Lower lobe of right lung (tissue), 2 donors: Measurements from ENCODE around the gene CRIP2. TPM values are rescaled to one million over a fixed set of nuclear protein-coding genes. Genes with fewer than 3 reads are reported as not detected.

ENCODE experiments used
- ATAC-seq, 2 donors: fragments of 200-7000 bp; cut with Tn5 transposase; one replicate each; pipeline ENCODE4 v1.9.1; 2020 to 2022; ENCODE audit warnings: mild to moderate bottlenecking in 2 of 2, moderate library complexity in 2 of 2
- DNase-seq: peaks from one replicate; pipeline ENCODE4 v3.0.0-alpha.2; 2020
- H3K27ac ChIP-seq: fragments of 200-600 bp; one replicate; pipeline ENCODE4 v1.8.0; 2022
- H3K27me3 ChIP-seq: fragments of 200-600 bp; one replicate; pipeline ENCODE4 v1.8.0; 2022; ENCODE audit warnings: low read depth
- H3K36me3 ChIP-seq: fragments of 200-600 bp; one replicate; pipeline ENCODE4 v1.8.0; 2022; ENCODE audit warnings: mild to moderate bottlenecking
- H3K4me1 ChIP-seq: fragments of 200-600 bp; one replicate; pipeline ENCODE4 v1.8.0; 2022
- H3K4me3 ChIP-seq: fragments of 200-600 bp; one replicate; pipeline ENCODE4 v1.8.0; 2022; ENCODE audit warnings: mild to moderate bottlenecking
- H3K9me3 ChIP-seq: fragments of 200-600 bp; one replicate; pipeline ENCODE4 v1.8.0; 2022
- CTCF ChIP-seq: fragments of 200-600 bp; IDR thresholded peaks from one replicate; pipeline ENCODE4 v1.8.0; 2022; ENCODE audit warnings: antibody characterized with exemption, mild to moderate bottlenecking
- intact Hi-C: fragments of 100-400 bp; cut with DNase I; formaldehyde crosslinking; loops from one replicate; pipeline ENCODE4 v1.11.0; 2022
- total RNA-seq: library from RNA; stranded (reverse); fragmentation: NEBNext Ultra II Directional; extraction: Animal tissue kit (Norgen Biotek cat#: 25700); gene quantifications from one replicate; pipeline ENCODE4 v1.2.1, GENCODE V29; 2021
- donor health status: DM: no; HTN: yes; CAD: no; lungs with severe emphysema.

The CRIP2 gene
- total RNA-seq, 1 donor from 2014 or later: 143 TPM

- peaks cover 1% of the 10 kb centered on the region for H3K27me3 ChIP-seq
- intact Hi-C loops: no loop called here
- DNase-seq: peak; percentile 92
- H3K4me3 ChIP-seq: peak overlapping the region; percentile 45
- H3K9me3 ChIP-seq: no peaks in the 10 kb centered on the region
- H3K4me1 ChIP-seq: peaks cover 79% of the 10 kb centered on the region
- TF ChIP-seq CTCF: peak; percentile 99
- H3K36me3 ChIP-seq: peaks cover 14% of the 10 kb centered on the region
- peak overlapping the region; percentile 99 for H3K27ac ChIP-seq
- ATAC-seq: peak; percentile 79 to 87
Measured at GRCh38 chr14:105480807-105481801, 6.5 kb downstream of the CRIP2 start.

- Histone ChIP-seq H3K36me3 (peaks cover 14% of the 10 kb centered on the region), H3K27ac (peak overlapping the region; percentile 99), H3K4me3 (peak overlapping the region; percentile 45), H3K9me3 (no peaks in the 10 kb centered on the region), H3K27me3 (no peaks in the 10 kb centered on the region), H3K4me1 (peaks cover 79% of the 10 kb centered on the region)
- intact Hi-C loops: no loop called here
- no peak for TF ChIP-seq CTCF
- ATAC-seq: peak; percentile 74 to 81
- DNase-seq: peak; percentile 97
Measured at GRCh38 chr14:105481886-105482457, 7.4 kb downstream of the CRIP2 start.

GRCh38 chr14:105482486-105483110, 8.0 kb downstream of the CRIP2 start:
- intact Hi-C loops: no loop called here
- DNase-seq: no peak
- TF ChIP-seq CTCF: no peak
- H3K27me3 ChIP-seq: no peaks in the 10 kb centered on the region
- H3K4me3 ChIP-seq: peak overlapping the region; percentile 45
- no peak for ATAC-seq
- no peaks in the 10 kb centered on the region for H3K9me3 ChIP-seq
- peak overlapping the region; percentile 99 for H3K27ac ChIP-seq
- peaks cover 14% of the 10 kb centered on the region for H3K36me3 ChIP-seq
- H3K4me1 ChIP-seq: peaks cover 81% of the 10 kb centered on the region

- Histone ChIP-seq H3K4me3 (no peak overlapping the region), H3K27me3 (no peaks in the 10 kb centered on the region), H3K9me3 (no peaks in the 10 kb centered on the region), H3K27ac (peak overlapping the region; percentile 99), H3K4me1 (peaks cover 90% of the 10 kb centered on the region), H3K36me3 (peaks cover 11% of the 10 kb centered on the region)
- ATAC-seq (no peak), DNase-seq (no peak)
- intact Hi-C loops: no loop called here
- TF ChIP-seq CTCF: no peak
Measured at GRCh38 chr14:105483300-105484068, 8.9 kb downstream of the CRIP2 start.
